Measurements from ENCODE around the gene QRFP.
"Not testable (repeated sequence)": the region's sequence is repeated elsewhere in the genome, so short reads cannot be mapped to it uniquely, and the experiment has no call there.

Gene QRFP

DNA sequence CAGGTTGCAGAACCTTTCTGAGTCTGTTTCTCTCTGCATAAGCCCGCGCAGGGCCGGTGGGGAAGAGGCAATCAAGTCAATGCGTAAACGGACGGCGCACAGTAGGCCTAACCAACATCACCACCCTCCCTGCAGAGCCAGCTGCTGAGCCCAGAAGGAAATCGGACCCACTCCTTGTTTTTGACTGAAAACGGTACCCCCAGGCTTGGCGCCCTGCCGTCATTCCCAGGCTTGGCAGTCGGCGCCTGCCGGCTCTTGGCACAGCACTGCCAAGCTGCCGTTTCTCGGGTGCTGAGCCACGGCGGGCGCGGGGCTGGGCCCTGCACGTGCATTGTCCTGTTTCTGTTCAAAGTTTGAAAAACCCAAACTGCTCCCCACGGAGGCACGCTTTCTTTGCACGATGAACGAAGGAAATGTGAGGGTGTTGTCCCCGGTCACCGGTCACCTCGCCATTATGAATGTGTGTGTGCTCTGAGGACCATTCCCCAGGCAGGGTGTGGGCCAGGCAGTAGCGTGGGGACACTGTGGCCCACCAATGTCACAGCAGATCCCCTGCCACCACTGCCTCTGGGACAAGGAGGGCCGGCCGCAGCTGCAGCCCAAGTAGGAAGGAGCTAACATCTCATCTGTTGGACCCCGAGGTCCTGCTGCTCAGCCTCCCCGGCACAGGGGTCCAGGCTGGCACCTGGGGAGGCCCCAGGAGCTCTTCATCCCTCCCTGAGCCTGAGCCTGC is 22.4 kb upstream of the QRFP start:
- no peak for DNase-seq

DNA sequence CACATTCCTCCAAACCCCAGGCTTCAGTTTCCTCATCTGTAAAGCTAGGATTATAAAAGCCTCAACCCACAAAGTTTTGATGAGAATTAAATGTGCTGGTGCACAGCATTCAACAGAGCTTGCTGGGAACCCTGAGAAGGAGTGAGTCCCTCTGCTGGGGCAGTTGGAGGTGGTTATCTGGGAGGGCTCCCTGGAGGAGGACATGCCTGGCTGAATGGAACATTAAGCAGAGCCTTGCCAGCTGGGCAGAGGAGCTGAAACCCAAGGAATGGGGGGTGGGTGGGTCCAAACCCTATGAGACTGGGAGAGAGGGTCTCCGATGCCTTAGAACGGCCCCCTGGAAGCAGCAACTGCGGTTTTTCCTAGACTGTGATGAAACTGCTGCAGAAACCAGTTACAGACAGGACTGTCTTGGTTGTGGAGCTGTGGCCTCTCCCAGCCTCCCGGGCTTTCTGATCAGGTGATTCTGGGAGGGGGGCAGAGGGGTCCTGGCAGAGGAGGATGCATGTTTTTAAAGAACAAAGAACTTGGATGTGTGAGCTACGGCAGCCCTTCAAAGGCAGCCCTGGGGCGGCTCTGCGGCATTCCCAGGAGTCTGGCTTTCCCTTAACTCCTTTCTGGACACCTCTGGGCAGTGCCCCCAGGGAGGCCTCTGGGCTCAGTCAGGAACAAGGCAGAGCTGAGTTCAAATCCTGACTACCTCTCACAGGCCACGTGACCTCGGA is 21.7 kb upstream of the QRFP start:
- peak; percentile 20 for DNase-seq

DNA sequence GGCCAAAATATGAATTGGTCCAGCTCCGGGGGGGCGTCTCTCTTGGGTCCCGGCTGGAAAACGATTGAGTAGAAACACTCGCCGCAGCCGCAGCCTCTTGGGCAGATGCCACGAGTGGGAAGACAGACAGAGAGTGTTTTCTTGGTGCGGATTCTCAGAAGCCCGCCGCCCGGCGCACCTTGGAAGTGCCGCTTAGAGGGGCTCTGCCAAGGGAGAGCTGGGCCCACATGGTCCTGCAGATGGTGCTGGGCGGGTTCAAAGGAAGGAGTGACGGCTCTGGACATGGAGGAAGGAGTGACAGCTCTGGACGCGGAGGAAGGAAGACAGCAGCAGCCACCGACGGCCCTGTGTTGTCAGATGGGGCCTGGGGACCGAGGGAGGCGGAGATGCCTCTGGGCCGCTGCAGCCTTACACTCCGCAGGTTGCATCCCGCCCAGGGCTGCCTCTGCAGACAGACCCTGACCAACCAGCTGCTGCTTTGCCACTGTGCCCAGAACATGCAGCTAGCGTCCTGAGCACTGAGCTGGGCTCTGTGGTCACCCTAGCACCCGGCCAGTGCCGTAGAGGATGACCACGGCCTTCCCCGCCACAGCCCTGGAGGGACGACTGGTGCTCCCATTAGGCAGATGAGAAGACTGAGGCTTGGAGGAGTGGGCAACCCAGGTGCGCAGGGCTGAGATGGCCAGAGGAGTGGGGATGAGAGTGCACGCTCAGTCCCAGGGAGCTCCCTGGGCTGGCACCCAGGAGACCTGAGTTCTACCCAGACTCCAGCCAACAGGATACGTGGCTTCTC is 20.8 kb upstream of the QRFP start:
- no peak for DNase-seq

DNA sequence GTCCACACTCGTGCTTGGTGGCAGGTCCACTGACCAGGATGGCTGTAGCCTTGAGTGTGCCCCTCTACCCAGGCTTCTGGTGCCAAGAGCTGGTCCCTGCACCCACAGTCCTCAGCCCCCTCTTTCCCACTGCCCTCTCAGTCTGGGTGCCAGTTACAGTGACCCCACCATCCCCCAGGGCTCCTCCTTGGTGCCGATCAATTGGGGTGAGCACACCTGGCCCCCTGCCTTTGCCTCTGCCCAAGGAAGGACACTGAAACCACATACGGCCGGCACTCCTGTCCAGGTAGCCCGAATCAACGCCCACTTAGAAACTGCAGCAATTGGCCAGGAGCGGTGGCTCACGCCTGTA is 18.5 kb upstream of the QRFP start:
- DNase-seq, result no peak

DNA sequence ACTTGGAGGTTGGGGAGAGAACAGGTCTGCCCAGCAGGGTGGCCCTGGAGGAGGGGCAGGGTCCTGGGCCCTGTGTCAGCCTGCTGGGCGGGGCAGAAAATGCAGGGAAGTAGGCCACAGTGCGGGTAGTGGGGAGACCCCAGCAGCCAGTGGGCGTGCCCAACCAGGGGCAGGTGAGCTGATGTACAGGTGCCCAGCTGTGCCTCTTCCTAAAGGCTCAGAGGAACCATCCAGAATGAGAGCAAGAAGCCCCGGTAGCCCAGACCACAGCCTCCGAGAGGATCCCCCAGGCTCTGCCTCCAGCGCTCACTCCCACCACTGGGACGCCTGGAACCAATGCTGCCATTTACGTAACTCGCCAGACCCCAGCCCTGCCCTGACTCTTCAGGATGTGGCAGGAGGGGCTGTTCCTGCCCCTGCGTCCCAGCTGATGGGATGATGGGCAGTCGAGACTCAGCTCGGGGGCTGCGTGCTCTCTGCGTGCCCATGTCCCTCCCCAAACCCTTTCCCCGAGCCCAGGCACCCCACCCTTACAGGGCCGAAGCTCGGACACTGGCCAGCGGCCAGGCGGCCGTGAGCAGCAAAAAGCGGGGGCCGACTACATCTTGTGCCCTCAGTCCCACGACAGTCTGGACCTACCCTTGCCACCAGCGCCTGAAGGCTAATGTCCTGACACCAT is 17.9 kb upstream of the QRFP start:
- DNase-seq, result no peak

DNA sequence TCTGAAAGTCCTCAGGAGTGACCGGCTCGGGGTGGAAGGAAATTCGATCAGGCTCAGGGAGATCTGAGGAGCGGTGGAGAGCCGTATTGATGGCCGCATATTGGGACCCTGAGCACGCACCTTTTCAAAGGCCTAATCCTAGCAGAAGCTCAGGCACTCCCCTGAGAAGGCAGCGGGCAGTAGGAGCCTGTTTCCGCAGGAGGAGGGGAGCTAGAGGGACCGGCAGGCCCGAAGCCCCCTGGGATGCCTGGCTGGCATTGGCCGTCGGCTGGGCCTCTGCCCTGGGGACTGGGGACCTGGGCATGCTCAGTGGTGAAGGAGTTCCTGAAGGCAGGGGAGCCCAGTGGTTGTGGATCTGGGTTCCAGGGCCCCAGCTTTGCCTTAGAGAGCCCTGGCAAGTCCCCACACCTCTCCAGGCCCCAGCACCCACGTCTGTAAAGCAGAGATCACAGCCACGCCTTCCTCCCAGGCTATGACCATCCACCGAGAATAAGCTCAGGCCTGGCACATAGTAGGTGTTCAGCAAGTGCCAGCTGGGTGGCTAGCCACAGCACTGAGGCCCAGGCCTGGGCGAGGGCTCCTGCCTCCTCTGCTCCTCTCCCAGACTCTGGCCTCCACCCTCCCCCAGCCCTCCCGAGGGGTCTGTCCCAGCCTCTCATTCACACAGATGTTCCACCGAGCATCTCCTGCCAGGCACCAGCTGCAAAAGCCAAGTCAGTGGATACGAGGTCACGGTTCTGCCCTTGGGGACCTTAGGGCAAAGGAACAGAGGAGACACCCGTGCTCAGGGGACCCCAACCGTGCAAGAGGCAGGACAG is 17.2 kb upstream of the QRFP start:
- no peak for DNase-seq

DNA sequence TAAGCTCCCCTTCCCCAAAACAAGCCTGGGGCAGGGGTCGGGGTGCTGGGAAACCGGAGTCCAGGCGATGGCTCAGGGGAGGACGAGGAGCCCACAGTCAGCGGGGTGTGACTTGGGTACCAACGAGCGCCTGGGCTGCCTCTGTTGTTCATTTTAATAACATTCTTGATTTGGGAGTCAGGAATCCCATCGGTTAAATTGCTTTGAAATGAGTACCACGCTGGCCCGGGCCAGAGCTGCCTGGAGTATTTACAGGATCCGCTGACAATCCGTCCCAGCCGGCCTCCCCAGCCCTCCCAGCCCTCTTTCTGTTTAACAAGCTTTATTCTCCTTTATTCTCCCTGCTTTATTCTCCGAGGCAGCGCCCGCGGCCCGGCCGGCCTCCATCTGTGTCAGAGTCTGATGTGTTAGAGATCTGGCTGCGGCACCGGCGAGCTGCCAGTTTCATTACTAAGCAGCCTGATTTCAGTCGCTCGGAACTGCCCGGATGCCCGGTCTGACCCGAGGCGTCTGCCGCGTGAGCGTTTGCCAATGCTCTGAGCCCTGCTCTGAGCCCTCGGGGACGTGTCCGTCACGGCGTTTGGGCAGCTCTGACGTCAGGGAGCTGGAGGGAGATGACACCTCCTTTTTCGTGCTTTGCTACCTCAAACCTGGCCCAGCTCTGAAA is 16.5 kb upstream of the QRFP start:
- no peak for DNase-seq

DNA sequence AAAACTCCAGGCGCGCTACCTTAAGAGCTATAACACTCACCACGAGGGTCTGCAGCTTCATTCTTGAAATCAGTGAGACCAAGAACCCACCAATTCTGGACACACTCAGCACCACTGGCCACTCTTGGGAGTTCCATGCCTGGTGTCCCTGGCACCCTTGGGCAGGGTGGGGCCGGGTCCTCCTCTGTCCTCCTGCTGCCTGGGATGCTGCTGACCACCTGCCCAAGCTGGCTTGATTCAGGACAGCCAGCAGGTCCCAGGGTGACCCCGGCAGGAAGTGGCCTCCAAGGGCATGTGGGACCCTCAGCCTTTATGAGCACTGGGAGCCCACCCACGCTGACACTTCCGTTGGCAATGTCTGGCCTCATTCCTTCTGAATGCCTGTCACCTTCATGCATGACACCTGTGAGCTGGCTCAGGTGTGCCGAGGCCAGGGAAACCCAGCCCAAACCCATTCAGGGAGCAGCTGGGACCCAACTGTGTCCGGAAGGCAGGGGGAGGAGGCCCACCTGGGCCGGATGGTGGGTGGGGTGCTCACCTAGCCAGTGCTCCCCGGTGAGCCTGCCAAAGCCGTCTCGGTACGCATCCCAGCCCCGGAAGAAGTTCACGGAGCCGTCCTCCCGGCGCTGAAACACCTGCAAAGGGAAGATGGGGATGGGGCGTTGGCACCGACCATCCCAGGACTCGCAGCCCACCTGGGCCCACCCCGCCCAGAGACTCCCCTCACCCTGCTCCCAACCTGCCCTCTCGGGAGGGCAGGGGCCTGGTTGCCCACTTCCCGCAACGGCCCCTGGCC is 14.8 kb upstream of the QRFP start:
- no peak for DNase-seq

DNA sequence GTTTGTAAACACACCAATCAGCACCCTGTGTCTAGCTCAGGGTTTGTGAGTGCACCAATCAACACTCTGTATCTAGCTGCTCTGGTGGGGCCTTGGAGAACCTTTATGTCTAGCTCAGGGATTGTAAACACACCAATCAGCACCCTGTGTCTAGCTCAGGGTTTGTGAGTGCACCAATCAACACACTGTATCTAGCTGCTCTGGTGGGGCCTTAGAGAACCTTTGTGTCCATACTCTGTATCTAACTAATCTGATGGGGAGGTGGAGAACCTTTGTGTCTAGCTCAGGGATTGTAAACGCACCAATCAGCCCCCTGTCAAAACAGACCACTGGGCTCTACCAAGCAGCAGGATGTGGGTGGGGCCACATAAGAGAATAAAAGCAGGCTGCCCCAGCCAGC is 14.1 kb upstream of the QRFP start:
- not testable (repeated sequence) for DNase-seq

DNA sequence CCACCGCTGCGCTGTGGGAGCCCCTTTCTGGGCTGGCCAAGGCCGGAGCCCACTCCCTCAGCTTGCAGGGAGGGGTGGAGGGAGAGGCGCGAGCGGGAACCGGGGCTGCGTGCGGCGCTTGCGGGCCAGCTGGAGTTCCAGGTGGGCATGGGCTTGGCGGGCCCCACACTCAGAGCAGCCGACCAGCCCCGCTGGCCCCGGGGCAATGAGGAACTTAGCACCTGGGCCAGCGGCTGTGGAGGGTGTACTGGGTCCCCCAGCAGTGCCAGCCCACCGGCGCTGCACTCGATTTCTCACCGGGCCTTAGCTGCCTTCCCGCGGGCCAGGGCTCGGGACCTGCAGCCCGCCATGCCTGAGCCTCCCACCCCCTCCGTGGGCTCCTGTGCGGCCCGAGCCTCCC is 13.4 kb upstream of the QRFP start:
- not testable (repeated sequence) for DNase-seq

DNA sequence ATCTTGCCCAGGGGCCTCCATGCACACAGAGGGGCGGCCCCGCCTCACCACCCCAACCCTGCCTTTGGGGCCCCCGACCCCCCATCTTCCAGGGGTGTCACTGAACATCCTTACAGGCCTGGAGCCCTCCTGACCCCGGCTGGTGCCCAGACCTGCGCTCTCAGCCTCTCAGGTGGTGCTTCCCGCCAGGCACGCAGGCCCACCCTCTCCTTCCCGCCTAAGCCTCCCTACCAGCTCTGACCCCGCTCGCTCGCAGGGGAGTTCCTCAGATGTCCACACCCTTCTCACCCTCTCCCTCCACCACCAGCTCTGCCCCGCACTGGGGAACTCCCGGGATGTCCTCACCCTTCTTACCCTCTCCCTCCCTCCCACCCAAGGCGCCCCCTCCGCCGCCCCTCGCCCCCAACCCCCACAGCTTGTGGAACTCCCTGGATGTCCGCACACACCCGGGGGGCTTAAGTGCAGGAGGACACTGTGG is 12.3 kb upstream of the QRFP start:
- DNase-seq, result no peak

DNA sequence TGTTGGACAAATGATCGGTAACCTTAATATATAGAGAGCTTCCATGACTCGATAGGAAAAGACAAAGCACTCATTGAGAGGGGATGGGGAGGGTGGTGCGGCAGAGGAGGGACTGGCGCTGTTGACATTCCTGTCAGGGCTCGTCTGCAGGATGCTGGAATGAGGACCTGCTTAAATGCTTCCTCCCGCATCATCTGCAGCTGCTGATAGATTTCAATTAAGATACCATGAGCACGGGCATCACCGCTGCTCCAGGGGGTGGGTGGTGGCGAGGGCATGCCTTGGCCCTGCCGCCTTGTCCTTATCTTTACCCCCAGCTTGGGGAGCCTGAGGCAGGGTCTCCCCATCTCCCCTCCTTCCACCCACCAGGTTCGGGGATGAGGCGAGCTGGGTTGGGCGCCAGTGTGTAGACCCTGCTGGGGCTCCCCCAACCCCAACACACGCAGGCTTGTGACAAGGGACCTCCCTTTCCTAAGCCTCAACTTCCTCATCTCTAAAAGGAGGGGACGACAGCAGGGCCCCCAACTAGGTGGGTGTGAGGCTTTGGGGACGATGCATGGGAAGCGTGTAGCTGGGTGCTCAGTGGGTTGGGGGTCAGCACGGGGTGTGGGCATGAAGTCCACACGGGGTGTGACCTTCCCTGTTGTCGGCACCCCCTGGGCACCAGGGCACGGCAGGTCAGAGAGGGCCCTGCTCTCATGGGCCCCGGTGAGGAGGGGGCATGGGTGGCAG is 11.7 kb upstream of the QRFP start:
- no peak for DNase-seq

DNA sequence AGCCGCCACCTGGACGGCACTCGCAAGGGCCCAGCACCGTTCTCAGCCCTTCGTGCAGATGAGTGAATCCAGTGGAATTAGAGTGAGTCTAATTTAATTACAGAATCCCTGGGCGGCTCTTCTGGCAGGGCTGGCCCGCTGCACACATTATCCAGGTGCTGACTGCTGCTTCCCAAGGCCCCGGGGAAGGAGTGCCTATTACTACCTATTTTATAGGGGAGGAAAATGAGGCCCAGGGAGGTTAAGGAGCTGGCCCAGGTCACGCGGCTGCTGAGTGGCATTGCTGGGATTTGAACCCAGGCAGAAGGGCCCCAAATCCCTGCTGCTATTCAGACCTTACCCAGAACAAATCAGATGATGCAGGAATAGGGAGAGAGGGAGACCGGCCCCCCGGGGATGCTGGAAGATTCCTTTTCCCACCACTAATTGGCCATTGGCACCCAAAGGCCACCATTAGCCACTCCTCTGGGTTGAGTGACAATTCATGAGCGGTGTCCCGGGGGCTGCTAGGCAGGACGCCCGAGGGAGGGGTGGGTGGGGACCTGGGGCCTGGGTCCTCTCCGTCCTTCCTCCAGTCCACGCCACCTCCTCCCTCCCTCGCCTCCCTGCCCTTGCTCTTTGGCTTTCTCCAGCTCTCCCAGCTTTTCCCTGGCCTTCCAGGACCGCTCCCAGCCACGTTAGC is 10.3 kb upstream of the QRFP start:
- no peak for DNase-seq

DNA sequence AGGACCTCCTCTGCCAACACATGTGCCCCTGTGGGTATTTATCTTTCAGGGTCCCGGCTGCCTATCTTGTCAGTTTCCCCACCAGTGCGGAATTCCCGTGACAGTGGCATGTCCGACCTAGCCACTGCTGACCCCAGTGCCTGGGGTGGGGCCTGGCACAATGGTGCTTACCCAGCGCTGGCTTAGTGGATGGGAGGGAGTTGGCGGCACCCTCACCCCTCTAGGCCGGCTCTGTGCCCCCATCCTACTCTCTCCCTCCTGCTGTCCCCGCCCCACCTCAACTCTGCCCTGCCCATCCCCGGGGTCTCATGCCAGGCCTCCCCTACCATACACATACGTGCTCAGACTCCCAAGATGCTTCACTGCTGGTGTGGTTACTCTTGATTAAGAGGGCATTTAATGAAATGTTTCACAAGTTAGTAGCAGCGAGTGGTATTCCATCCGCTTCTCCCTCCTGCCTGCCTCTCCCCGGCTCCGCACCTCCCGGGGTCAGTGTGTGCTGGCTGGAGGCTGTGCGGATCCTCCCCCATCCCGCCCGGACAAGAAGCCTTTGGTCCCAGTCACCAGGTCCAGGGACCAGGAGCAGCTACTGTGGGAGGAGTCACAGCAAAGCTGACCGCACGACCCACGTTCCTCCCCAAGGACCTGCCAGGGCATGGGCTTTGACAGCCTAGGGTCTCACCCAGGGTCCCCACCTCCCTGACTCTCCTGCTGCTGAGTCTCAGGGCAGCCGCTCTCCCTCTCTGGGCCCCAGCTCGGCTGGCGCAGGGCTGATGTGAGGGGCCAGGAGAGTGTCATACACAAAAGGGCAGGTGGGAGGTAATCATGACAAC is 9.5 kb upstream of the QRFP start:
- DNase-seq, result no peak

DNA sequence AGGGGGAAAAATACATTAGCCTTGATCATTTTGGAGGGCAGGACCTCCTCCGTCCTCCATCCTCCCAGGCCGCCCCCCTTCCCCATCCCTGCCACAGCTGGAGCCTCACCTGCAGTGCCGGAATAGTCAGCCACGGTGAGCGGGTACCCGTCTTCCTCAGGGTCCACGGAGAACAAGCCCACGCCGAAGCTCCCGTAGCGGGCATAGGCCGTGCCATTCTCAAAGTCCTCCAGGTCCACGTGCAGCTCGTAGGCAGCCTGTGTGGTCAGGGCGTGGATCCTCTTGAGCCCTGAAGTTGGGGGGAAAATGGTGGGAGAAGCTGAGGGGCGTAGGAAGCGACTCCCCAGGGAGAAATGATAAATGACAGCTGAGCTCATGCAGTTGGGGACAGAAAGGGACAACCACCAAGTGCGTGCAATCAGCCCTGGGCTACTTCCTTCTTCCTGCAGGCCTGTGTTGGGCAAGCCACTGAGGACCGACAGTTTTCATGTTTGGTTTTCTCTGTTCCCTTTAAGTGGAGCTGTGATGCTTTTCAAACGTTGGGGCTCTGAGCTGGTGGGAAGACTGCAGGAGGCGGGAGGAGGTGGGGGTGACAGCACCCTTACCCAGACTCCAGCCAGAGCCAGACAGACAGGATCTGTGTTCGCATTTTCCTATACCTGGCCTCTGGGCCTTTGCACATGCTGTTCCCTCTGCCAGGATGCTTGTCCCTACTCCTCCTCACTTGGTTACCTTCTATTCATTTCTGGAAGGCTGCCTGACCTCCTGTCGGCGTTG is 8.7 kb upstream of the QRFP start:
- DNase-seq, result peak; percentile 76

DNA sequence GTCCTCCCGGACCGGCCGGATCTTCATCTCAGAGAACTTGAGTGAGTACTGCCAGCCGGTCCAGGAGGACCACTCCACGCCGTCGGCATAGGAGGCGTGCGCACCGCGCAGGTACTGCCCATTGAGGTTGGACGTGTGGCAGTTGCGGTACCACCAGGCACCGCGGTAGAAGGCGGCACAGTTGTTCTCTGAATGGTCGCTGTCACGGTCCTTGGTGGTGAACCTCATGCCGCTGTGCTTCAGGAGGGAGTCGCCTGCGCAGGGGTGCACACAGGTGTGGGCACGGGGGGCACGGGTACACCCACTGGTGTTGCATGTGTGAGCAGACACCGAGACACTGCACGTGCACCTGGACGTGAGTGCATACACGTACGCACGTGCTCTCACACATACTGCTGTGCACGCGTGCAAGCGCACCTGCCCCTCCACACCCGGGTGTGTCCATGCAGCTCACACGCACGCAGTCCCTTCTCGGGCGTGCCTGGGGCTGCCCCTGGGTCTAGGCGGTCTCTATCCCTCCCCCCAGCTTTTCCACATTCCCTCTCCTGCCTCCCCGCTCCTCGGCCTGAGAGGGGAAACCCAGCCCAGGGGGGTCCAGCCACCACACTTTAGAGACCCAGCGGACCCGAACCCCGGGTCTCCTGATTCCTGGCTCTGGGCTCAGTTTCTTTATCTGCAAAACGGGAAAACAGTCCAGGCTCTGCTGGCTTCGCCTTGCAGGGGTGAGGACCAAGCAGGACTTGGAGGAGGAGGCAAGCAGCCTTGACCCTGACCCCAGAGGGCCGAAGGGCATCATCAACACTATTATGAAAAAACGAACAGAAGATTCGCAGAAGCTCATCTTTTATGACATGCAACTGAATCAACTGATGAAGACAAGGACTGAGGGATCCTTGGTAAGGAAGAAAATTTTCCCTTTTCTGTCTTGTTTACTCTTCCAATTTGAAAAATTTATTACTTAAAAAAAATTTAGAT is 7.7 kb upstream of the QRFP start:
- DNase-seq, result no peak

Data from MV-4-11 (cell line).